Measurements from ENCODE around the gene PSG7. TPM values are rescaled to one million over a fixed set of nuclear protein-coding genes. Genes with fewer than 3 reads are reported as not detected.
"Not testable (repeated sequence)": the region's sequence is repeated elsewhere in the genome, so short reads cannot be mapped to it uniquely, and the experiment has no call there.

Gene PSG7
- total and polyA plus RNA-seq, 3 experiments from 2014 or later = not detected

- H3K36me3 Mint-ChIP-seq; H3K27ac Mint-ChIP-seq; H3K4me1 Mint-ChIP-seq; H3K4me1 ChIP-seq (ENCODE audit: insufficient read depth, low read length); H3K36me3 ChIP-seq (ENCODE audit: insufficient read depth, low read length); H3K27ac ChIP-seq (ENCODE audit: low read depth, low read length); H3K9me3 ChIP-seq (ENCODE audit: low read length); H3K27me3 ChIP-seq (ENCODE audit: insufficient read depth, low read length, poor library complexity, severe bottlenecking); CTCF ChIA-PET; H3K4me3 Mint-ChIP-seq; DNase-seq; H3K4me3 ChIP-seq (ENCODE audit: low read length); POLR2A ChIA-PET: not testable (repeated sequence)
- Mint-ChIP-seq H3K27me3 (peaks cover 18 to 19% of the 10 kb centered on the region in 2 donors), H3K9me3 (peaks cover 0 to 12% (median 8%) of the 10 kb centered on the region in 5 donors)
Observed at GRCh38 chr19:42900561-42900960, 36.4 kb downstream of the PSG7 start.

DNA sequence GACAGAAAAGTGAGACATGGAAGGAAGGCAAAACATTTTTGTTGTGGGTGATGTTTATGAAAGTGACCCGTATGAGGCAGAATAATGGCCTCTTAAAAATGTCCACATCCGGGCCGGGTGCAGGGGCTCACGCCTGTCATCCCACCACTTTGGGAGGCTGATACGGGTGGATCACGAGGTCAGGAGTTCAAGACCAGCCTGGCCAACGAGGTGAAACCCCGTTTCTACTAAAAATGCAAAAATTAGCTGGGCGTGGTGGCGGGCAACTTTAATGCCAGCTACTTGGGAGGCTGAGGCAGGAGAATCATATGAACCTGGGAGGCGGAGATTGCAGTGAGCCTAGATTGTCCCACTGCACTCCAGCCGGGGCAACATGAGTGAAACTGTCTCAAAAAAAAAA is 37.3 kb downstream of the PSG7 start:
- DNase-seq; H3K9me3 ChIP-seq (ENCODE audit: low read length); H3K36me3 ChIP-seq (ENCODE audit: insufficient read depth, low read length); H3K27me3 ChIP-seq (ENCODE audit: insufficient read depth, low read length, poor library complexity, severe bottlenecking); POLR2A ChIA-PET; H3K4me3 Mint-ChIP-seq; H3K27ac Mint-ChIP-seq; H3K4me3 ChIP-seq (ENCODE audit: low read length); H3K36me3 Mint-ChIP-seq; H3K4me1 ChIP-seq (ENCODE audit: insufficient read depth, low read length); H3K27ac ChIP-seq (ENCODE audit: low read depth, low read length); H3K4me1 Mint-ChIP-seq; CTCF ChIA-PET: not testable (repeated sequence)
- peaks cover 0 to 13% (median 8%) of the 10 kb centered on the region in 5 donors for H3K9me3 Mint-ChIP-seq
- H3K27me3 Mint-ChIP-seq = peaks cover 19% of the 10 kb centered on the region in 2 donors

- H3K4me1 ChIP-seq (ENCODE audit: insufficient read depth, low read length); H3K9me3 ChIP-seq (ENCODE audit: low read length); H3K4me3 ChIP-seq (ENCODE audit: low read length); H3K27me3 ChIP-seq (ENCODE audit: insufficient read depth, low read length, poor library complexity, severe bottlenecking); DNase-seq; CTCF ChIA-PET; H3K27ac ChIP-seq (ENCODE audit: low read depth, low read length); POLR2A ChIA-PET; H3K4me3 Mint-ChIP-seq; H3K27ac Mint-ChIP-seq; H3K36me3 ChIP-seq (ENCODE audit: insufficient read depth, low read length); H3K36me3 Mint-ChIP-seq; H3K4me1 Mint-ChIP-seq: not testable (repeated sequence)
- H3K27me3 Mint-ChIP-seq = peaks cover 19% of the 10 kb centered on the region in 2 donors
- H3K9me3 Mint-ChIP-seq = peaks cover 0 to 14% (median 8%) of the 10 kb centered on the region in 5 donors
Observed at GRCh38 chr19:42899110-42899509, 37.9 kb downstream of the PSG7 start.

DNA sequence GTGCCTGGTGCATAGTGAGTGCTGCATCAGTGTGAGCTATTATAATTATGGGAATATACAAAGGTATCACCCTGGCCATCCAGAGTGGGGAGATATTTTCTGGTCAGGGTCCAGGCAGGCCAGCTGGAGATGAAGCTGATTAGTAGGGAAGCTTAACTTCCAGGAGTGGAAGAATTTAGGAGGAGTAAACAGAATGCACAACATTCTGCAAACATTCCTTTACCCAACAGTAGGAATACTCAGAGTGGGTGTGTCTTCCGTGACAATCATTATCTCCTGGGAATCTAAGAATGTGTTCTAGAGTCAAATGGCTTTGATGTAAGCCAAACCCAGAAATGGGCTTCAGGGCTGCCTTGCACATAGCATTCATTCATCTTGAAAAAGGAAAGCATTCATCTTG is 38.4 kb downstream of the PSG7 start:
- H3K36me3 Mint-ChIP-seq; H3K9me3 ChIP-seq (ENCODE audit: low read length); H3K4me1 Mint-ChIP-seq; H3K4me1 ChIP-seq (ENCODE audit: insufficient read depth, low read length); H3K27ac Mint-ChIP-seq; H3K27me3 ChIP-seq (ENCODE audit: insufficient read depth, low read length, poor library complexity, severe bottlenecking); H3K27ac ChIP-seq (ENCODE audit: low read depth, low read length); H3K36me3 ChIP-seq (ENCODE audit: insufficient read depth, low read length); DNase-seq; H3K4me3 ChIP-seq (ENCODE audit: low read length); H3K4me3 Mint-ChIP-seq; POLR2A ChIA-PET; CTCF ChIA-PET: not testable (repeated sequence)
- peaks cover 19% of the 10 kb centered on the region in 2 donors for H3K27me3 Mint-ChIP-seq
- peaks cover 0 to 14% (median 8%) of the 10 kb centered on the region in 5 donors for H3K9me3 Mint-ChIP-seq

- H3K9me3 Mint-ChIP-seq = peaks cover 1 to 20% (median 13%) of the 10 kb centered on the region in 5 donors
- H3K4me3 ChIP-seq (ENCODE audit: low read length); CTCF ChIA-PET; H3K27ac Mint-ChIP-seq; POLR2A ChIA-PET; DNase-seq; H3K36me3 Mint-ChIP-seq; H3K4me1 ChIP-seq (ENCODE audit: insufficient read depth, low read length); H3K27ac ChIP-seq (ENCODE audit: low read depth, low read length); H3K9me3 ChIP-seq (ENCODE audit: low read length); H3K36me3 ChIP-seq (ENCODE audit: insufficient read depth, low read length); H3K4me1 Mint-ChIP-seq; H3K27me3 ChIP-seq (ENCODE audit: insufficient read depth, low read length, poor library complexity, severe bottlenecking); H3K4me3 Mint-ChIP-seq: not testable (repeated sequence)
- H3K27me3 Mint-ChIP-seq = peaks cover 15 to 21% of the 10 kb centered on the region in 2 donors
Observed at GRCh38 chr19:42897729-42898128, 39.3 kb downstream of the PSG7 start.

DNA sequence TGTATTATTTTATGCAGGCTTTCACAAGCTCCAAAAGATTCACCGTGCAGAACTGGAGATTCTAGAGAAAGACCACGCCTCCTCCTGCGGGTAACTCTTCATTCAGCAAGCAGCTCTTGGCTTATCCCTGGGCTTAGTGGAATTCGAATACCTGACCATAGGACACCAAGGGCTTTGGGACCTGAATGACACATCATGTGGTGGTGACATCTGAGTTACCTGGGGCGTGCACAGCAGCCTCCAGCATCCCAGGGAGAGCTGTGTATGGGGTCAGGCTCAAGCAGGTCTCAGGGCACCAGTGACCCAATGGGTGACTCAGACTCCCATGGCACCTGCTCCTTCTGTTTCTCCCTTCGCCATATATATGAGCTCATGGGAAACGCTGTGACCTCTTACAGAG is 46.6 kb downstream of the PSG7 start:
- Mint-ChIP-seq H3K27me3 (peaks cover 14 to 17% of the 10 kb centered on the region in 2 donors), H3K9me3 (peaks cover 7 to 26% (median 15%) of the 10 kb centered on the region in 5 donors)
- H3K4me1 ChIP-seq (ENCODE audit: insufficient read depth, low read length); H3K36me3 ChIP-seq (ENCODE audit: insufficient read depth, low read length); POLR2A ChIA-PET; H3K27ac Mint-ChIP-seq; H3K9me3 ChIP-seq (ENCODE audit: low read length); H3K4me3 ChIP-seq (ENCODE audit: low read length); CTCF ChIA-PET; H3K27me3 ChIP-seq (ENCODE audit: insufficient read depth, low read length, poor library complexity, severe bottlenecking); H3K4me3 Mint-ChIP-seq; H3K36me3 Mint-ChIP-seq; DNase-seq; H3K27ac ChIP-seq (ENCODE audit: low read depth, low read length); H3K4me1 Mint-ChIP-seq: not testable (repeated sequence)

- H3K4me3 ChIP-seq (ENCODE audit: low read length); H3K27ac ChIP-seq (ENCODE audit: low read depth, low read length); H3K9me3 ChIP-seq (ENCODE audit: low read length); DNase-seq; H3K4me3 Mint-ChIP-seq; H3K27ac Mint-ChIP-seq; H3K27me3 ChIP-seq (ENCODE audit: insufficient read depth, low read length, poor library complexity, severe bottlenecking); POLR2A ChIA-PET; H3K4me1 Mint-ChIP-seq; H3K4me1 ChIP-seq (ENCODE audit: insufficient read depth, low read length); H3K36me3 ChIP-seq (ENCODE audit: insufficient read depth, low read length); CTCF ChIA-PET; H3K36me3 Mint-ChIP-seq: not testable (repeated sequence)
- peaks cover 7 to 22% (median 10%) of the 10 kb centered on the region in 5 donors for H3K9me3 Mint-ChIP-seq
- H3K27me3 Mint-ChIP-seq = peaks cover 22 to 30% of the 10 kb centered on the region in 2 donors
Observed at GRCh38 chr19:42887876-42888445, 49.0 kb downstream of the PSG7 start.

DNA sequence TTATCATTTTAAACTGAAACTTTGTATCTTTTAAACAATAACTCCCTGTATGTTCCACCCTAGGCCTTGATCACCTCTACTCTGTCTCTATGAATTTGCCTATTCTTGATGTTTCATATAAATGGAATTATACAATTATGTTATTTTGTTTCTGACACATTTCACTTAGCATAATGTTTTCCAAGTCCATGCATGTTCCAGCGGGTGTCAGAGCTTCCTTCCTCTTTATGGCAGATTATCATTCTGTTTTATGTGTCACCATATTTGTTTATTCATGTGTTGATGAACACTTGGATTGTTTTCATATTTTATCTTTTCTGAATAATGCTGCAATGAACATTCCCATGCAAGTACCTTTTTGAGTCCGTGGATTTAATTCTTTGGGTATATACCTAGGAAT is 54.3 kb downstream of the PSG7 start:
- H3K4me3 Mint-ChIP-seq; H3K4me3 ChIP-seq (ENCODE audit: low read length); H3K27me3 ChIP-seq (ENCODE audit: insufficient read depth, low read length, poor library complexity, severe bottlenecking); H3K4me1 ChIP-seq (ENCODE audit: insufficient read depth, low read length); H3K36me3 ChIP-seq (ENCODE audit: insufficient read depth, low read length); H3K27ac Mint-ChIP-seq; H3K9me3 ChIP-seq (ENCODE audit: low read length); H3K9me3 Mint-ChIP-seq; H3K27ac ChIP-seq (ENCODE audit: low read depth, low read length); H3K36me3 Mint-ChIP-seq; H3K4me1 Mint-ChIP-seq; POLR2A ChIA-PET; CTCF ChIA-PET; DNase-seq: not testable (repeated sequence)
- H3K27me3 Mint-ChIP-seq = peaks cover 21 to 38% of the 10 kb centered on the region in 2 donors

GRCh38 chr19:42882010-42882409 is 55.0 kb downstream of the PSG7 start:
- DNase-seq; CTCF ChIA-PET; H3K4me1 Mint-ChIP-seq; H3K36me3 Mint-ChIP-seq; H3K36me3 ChIP-seq (ENCODE audit: insufficient read depth, low read length); H3K4me1 ChIP-seq (ENCODE audit: insufficient read depth, low read length); H3K9me3 Mint-ChIP-seq; H3K9me3 ChIP-seq (ENCODE audit: low read length); POLR2A ChIA-PET; H3K27ac ChIP-seq (ENCODE audit: low read depth, low read length); H3K27me3 ChIP-seq (ENCODE audit: insufficient read depth, low read length, poor library complexity, severe bottlenecking); H3K4me3 ChIP-seq (ENCODE audit: low read length); H3K4me3 Mint-ChIP-seq: not testable (repeated sequence)
- peaks cover 17 to 33% of the 10 kb centered on the region in 2 donors for H3K27me3 Mint-ChIP-seq
- H3K27ac Mint-ChIP-seq = peak overlapping the region in 1 of 8 donors; percentile 20
